CMK (cell line): ENCODE results near the gene MGMT.

Source experiments
- DNase-seq: peaks from one replicate; pipeline ENCODE4 v3.0.0-alpha.2; 2010; ENCODE audit warnings: low read depth

The MGMT gene

GRCh38 chr10:129774736-129775401, 307.8 kb downstream of the MGMT start:
- no peak for DNase-seq

- DNase-seq = no peak
Observed at GRCh38 chr10:129775681-129776080, 308.6 kb downstream of the MGMT start.

GRCh38 chr10:129777687-129778086, 310.6 kb downstream of the MGMT start:
- DNase-seq = no peak

GRCh38 chr10:129778571-129778970, 311.5 kb downstream of the MGMT start:
- DNase-seq = no peak

GRCh38 chr10:129779126-129780111, 312.4 kb downstream of the MGMT start:
- no peak for DNase-seq

GRCh38 chr10:129780198-129780597, 313.2 kb downstream of the MGMT start:
- DNase-seq = no peak

- DNase-seq = no peak
Observed at GRCh38 chr10:129780901-129781795, 314.1 kb downstream of the MGMT start.

- DNase-seq = no peak
Observed at GRCh38 chr10:129784291-129784690, 317.2 kb downstream of the MGMT start.

GRCh38 chr10:129784891-129785290, 317.9 kb downstream of the MGMT start:
- no peak for DNase-seq

GRCh38 chr10:129785536-129785981, 318.5 kb downstream of the MGMT start:
- DNase-seq = no peak

GRCh38 chr10:129786216-129786615, 319.2 kb downstream of the MGMT start:
- DNase-seq = no peak

GRCh38 chr10:129787557-129787956, 320.5 kb downstream of the MGMT start:
- DNase-seq = no peak

GRCh38 chr10:129788215-129788614, 321.2 kb downstream of the MGMT start:
- no peak for DNase-seq

GRCh38 chr10:129790715-129791446, 323.8 kb downstream of the MGMT start:
- no peak for DNase-seq

- no peak for DNase-seq
Observed at GRCh38 chr10:129792141-129792540, 325.1 kb downstream of the MGMT start.

- DNase-seq = no peak
Observed at GRCh38 chr10:129792864-129793263, 325.8 kb downstream of the MGMT start.

- no peak for DNase-seq
Observed at GRCh38 chr10:129793479-129793878, 326.4 kb downstream of the MGMT start.

GRCh38 chr10:129793996-129794395, 327.0 kb downstream of the MGMT start:
- DNase-seq = no peak

GRCh38 chr10:129796710-129797420, 329.8 kb downstream of the MGMT start:
- DNase-seq = no peak

GRCh38 chr10:129799942-129800341, 332.9 kb downstream of the MGMT start:
- no peak for DNase-seq
